ENCODE measurements around the gene TUBGCP2. TPM values are rescaled to one million over a fixed set of nuclear protein-coding genes. Genes with fewer than 3 reads are reported as not detected.

TUBGCP2 gene
- total RNA-seq, 3 donors from 2014 or later, result 48.1 to 63.4 (median 58.8) TPM

DNA sequence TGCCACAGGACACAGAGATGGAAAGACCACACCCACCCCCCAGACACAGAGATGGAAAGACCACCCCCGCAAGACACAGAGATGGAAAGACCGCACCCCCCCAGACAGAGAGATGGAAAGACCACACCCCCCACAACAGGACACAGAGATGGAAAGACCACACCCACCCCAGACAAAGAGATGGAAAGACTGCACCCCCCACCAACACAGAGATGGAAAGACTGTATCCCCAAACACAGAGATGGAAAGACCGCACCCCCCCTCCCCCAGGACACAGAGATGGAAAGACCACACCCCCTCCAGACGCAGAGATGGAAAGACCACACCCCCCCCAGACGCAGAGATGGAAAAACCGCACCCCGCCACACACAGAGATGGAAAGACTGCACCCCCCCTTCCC is 8.1 kb upstream of the TUBGCP2 start:
- H3K36me3 ChIP-seq (ENCODE audit: low read depth), result no peaks in the 10 kb centered on the region
- no peak for DNase-seq
- TF ChIP-seq, protein P1, sequence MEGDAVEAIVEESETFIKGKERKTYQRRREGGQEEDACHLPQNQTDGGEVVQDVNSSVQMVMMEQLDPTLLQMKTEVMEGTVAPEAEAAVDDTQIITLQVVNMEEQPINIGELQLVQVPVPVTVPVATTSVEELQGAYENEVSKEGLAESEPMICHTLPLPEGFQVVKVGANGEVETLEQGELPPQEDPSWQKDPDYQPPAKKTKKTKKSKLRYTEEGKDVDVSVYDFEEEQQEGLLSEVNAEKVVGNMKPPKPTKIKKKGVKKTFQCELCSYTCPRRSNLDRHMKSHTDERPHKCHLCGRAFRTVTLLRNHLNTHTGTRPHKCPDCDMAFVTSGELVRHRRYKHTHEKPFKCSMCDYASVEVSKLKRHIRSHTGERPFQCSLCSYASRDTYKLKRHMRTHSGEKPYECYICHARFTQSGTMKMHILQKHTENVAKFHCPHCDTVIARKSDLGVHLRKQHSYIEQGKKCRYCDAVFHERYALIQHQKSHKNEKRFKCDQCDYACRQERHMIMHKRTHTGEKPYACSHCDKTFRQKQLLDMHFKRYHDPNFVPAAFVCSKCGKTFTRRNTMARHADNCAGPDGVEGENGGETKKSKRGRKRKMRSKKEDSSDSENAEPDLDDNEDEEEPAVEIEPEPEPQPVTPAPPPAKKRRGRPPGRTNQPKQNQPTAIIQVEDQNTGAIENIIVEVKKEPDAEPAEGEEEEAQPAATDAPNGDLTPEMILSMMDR (IDR thresholded peaks at IDR 0.05), result no peak
- no peaks in the 10 kb centered on the region for H3K9me3 ChIP-seq
- H3K4me3 ChIP-seq, result no peak overlapping the region
- intact Hi-C loops (cut with DNase I, micrococcal nuclease), result no loop called here
- ATAC-seq, result no peak
- H3K4me1 ChIP-seq (ENCODE audit: low read depth), result peaks cover 3% of the 10 kb centered on the region

DNA sequence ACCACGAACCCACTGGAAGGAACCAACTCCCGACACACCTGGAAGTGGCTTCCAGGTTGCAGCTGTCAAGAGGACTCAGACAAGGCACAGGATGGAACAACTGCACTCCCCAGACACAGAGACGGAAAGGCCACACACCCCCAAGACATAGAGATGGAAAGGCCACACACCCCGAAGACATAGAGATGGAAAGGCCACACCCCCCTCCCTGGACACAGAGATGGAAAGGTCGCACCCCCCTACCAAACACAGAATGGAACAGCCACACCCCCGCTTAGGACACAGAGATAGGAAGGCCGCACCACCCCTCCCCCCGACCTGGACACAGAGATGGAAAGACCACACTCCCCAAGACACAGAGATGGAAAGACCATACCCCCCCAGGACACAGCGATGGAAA is 7.6 kb upstream of the TUBGCP2 start:
- intact Hi-C loops (cut with DNase I, micrococcal nuclease), result no loop called here
- Histone ChIP-seq H3K4me1 (ENCODE audit: low read depth) (peaks cover 3% of the 10 kb centered on the region), H3K4me3 (no peak overlapping the region), H3K9me3 (no peaks in the 10 kb centered on the region), H3K36me3 (ENCODE audit: low read depth) (no peaks in the 10 kb centered on the region)
- TF ChIP-seq, protein P1 (IDR thresholded peaks at IDR 0.05), result no peak
- DNase-seq (no peak), ATAC-seq (no peak)

DNA sequence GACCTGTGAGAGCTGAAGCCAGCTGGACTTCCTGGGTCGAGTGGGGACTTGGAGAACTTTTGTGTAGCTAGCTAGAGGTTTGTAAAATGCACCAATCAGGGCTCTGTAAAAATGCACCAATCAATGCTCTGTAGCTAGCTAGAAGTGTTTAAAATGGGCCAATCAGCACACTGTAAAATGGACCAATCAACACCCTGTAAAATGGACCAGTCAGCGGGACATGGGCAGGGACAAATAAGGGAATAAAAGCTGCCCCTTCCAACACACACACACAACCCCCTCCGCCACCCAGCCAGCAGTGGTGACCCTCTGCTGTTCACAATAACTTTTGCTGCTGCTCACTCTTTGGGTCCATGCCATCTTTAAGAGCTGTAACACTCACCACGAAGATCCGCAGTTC is 7.2 kb upstream of the TUBGCP2 start:
- Histone ChIP-seq H3K4me1 (ENCODE audit: low read depth) (peaks cover 3% of the 10 kb centered on the region), H3K9me3 (no peaks in the 10 kb centered on the region), H3K4me3 (no peak overlapping the region), H3K36me3 (ENCODE audit: low read depth) (no peaks in the 10 kb centered on the region)
- TF ChIP-seq, protein P1 (IDR thresholded peaks at IDR 0.05), result no peak
- DNase-seq, result no peak
- intact Hi-C loops (cut with DNase I, micrococcal nuclease), result no loop called here
- no peak for ATAC-seq

DNA sequence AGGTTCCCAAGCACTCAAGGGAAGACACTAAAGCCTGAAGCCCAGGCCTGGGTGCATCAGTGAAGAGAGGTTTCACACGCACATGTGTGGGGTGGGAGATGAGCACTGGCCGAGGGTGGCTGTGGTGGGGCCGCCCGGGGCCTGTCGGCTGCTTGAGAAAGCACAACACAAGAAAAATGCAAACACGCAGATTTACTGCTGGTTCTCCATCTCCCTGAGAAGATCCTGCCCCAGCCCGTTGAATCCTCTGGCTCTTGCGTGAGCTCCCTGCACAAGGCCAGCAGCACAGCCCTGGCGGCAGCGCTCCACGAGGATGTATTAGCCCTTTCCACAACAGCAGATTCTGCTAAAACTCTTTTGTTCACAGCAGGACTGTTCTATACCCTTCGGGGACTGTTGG is 6.2 kb upstream of the TUBGCP2 start:
- no peaks in the 10 kb centered on the region for H3K36me3 ChIP-seq (ENCODE audit: low read depth)
- ATAC-seq, result no peak
- TF ChIP-seq, protein P1 (IDR thresholded peaks at IDR 0.05), result no peak
- no peaks in the 10 kb centered on the region for H3K9me3 ChIP-seq
- DNase-seq, result peak in 1 of 3 donors; percentile 32
- peaks cover 8% of the 10 kb centered on the region for H3K4me1 ChIP-seq (ENCODE audit: low read depth)
- H3K4me3 ChIP-seq, result no peak overlapping the region
- intact Hi-C loops (cut with DNase I, micrococcal nuclease), result no loop called here

DNA sequence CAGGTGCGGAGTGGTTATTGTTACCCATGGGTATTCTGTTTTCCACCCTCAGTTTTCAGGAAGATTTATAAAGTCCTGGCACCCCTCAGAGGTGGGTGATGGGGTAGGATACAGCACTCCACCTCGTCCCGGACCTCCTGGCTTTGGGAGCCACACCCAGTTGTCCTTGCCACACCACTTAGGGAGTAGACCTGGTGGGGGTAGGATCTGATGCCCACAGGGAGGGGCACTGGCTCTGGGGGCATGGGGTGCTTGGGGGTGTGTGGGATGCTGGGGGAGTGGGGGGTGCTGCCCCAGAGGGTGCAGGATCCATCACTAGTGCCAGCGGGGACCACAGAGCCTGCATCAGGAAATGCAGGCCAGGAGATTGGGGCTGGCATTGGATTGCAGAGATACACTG is 4.5 kb upstream of the TUBGCP2 start:
- Histone ChIP-seq H3K36me3 (ENCODE audit: low read depth) (no peaks in the 10 kb centered on the region), H3K9me3 (no peaks in the 10 kb centered on the region), H3K4me1 (ENCODE audit: low read depth) (peaks cover 11% of the 10 kb centered on the region), H3K4me3 (no peak overlapping the region)
- no peak for DNase-seq
- intact Hi-C loops (cut with DNase I, micrococcal nuclease), result no loop called here
- ATAC-seq, result no peak
- TF ChIP-seq, protein P1 (IDR thresholded peaks at IDR 0.05), result no peak

DNA sequence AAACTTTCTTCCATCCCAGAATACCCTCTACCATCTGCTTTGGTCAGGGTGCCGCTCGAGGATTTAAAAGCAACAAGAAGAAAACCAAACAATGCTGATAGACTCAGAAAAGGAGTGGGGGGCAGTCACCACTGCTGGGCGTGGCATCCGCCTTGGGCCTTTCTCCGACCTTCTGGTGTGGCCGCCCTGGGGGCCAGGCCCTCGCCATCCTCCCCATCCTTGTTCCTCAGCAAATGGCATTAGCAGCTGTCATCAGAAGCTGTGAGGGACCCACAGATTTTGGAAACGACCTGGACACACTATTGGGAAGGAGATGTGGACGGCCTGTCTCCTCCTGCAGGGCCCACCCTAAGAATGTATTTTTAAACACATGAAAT is 4.1 kb upstream of the TUBGCP2 start:
- Histone ChIP-seq H3K4me3 (no peak overlapping the region), H3K9me3 (no peaks in the 10 kb centered on the region), H3K4me1 (ENCODE audit: low read depth) (peaks cover 11% of the 10 kb centered on the region), H3K36me3 (ENCODE audit: low read depth) (no peaks in the 10 kb centered on the region)
- TF ChIP-seq, protein P1 (IDR thresholded peaks at IDR 0.05), result no peak
- DNase-seq (no peak), ATAC-seq (no peak)
- intact Hi-C loops (cut with DNase I, micrococcal nuclease), result no loop called here

Measured in mucosa of descending colon (tissue), 3 donors.